DOHH2 (cell line): Measurements from ENCODE around the gene KIF23.

Source experiments
- H3F3A ChIP-seq: fragments of 200-600 bp; sonication (generic), shearing (Covaris generic); 2 replicates; pipeline ENCODE4 v1.6.0; 2016; ENCODE audit warnings: antibody characterized with exemption, mild to moderate bottlenecking; ENCODE audit not compliant: control insufficient read depth, insufficient read depth
- H3K27ac ChIP-seq: fragments of 200-600 bp; sonication (generic); 2 replicates; pipeline ENCODE4 v1.5.1; 2014; ENCODE audit warnings: low read depth, mild to moderate bottlenecking, low read length, moderate library complexity
- H3K27me3 ChIP-seq: fragments of 200-600 bp; sonication (generic); 2 replicates; pipeline ENCODE4 v1.6.1; 2014; ENCODE audit warnings: mild to moderate bottlenecking, low read length, mixed read lengths; ENCODE audit not compliant: control insufficient read depth
- H3K36me3 ChIP-seq: fragments of 200-600 bp; sonication (generic); 2 replicates; pipeline ENCODE4 v1.6.1; 2014; ENCODE audit warnings: mild to moderate bottlenecking, low read length, moderate library complexity, mixed read lengths; ENCODE audit not compliant: control insufficient read depth
- H3K4me1 ChIP-seq: fragments of 200-600 bp; sonication (generic); 2 replicates; pipeline ENCODE4 v1.6.1; 2014; ENCODE audit warnings: mild to moderate bottlenecking, low read length, mixed read lengths; ENCODE audit not compliant: control insufficient read depth
- H3K4me2 ChIP-seq: fragments of 200-600 bp; sonication (generic); 2 replicates; pipeline ENCODE4 v1.6.0; 2014; ENCODE audit warnings: mild to moderate bottlenecking, low read length, moderate library complexity
- H3K4me3 ChIP-seq: fragments of 200-600 bp; sonication (generic); 2 replicates; pipeline ENCODE4 v1.5.1; 2014; ENCODE audit warnings: mild to moderate bottlenecking, low read length, mixed read lengths
- H3K79me2 ChIP-seq: fragments of 200-600 bp; sonication (generic); 2 replicates; pipeline ENCODE4 v1.6.1; 2014; ENCODE audit warnings: mild to moderate bottlenecking, low read length, mixed read lengths; ENCODE audit not compliant: control insufficient read depth
- H3K9me2 ChIP-seq: fragments of 200-600 bp; sonication (generic); replicated peaks from 2 replicates; pipeline ENCODE4 v1.6.1; 2014; ENCODE audit warnings: mild to moderate bottlenecking, low read length, mixed read lengths; ENCODE audit not compliant: control insufficient read depth
- H3K9me3 ChIP-seq: fragments of 200-600 bp; sonication (generic); 2 replicates; pipeline ENCODE4 v1.6.1; 2014; ENCODE audit warnings: antibody characterized with exemption, low read length, mixed read lengths; ENCODE audit not compliant: control insufficient read depth, insufficient read depth
- H4K20me1 ChIP-seq: fragments of 200-600 bp; sonication (generic); 2 replicates; pipeline ENCODE4 v1.6.0; 2014; ENCODE audit warnings: low read depth, mild to moderate bottlenecking, antibody characterized with exemption, low read length, moderate library complexity; ENCODE audit not compliant: control insufficient read depth, insufficient read depth
- CTCF ChIP-seq: fragments of 200-600 bp; sonication (generic); IDR thresholded peaks from one replicate; pipeline ENCODE4 v1.5.1; 2014; ENCODE audit warnings: antibody characterized with exemption, mild to moderate bottlenecking, low read depth, low read length; ENCODE audit not compliant: poor library complexity, severe bottlenecking
- EZH2phosphoT487 ChIP-seq: fragments of 200-600 bp; sonication (generic); IDR thresholded peaks from 2 replicates; pipeline ENCODE4 v1.6.1; 2017; ENCODE audit warnings: borderline replicate concordance, mild to moderate bottlenecking, antibody characterized with exemption, low read length, moderate library complexity, mixed read lengths

Gene KIF23

GRCh38 chr15:69493406-69493805, 79.3 kb downstream of the KIF23 start:
- Histone ChIP-seq H3K9me3 (no peaks in the 10 kb centered on the region), H3K27me3 (peaks cover 17% of the 10 kb centered on the region), H3K79me2 (no peaks in the 10 kb centered on the region), H3F3A (no peaks in the 10 kb centered on the region), H4K20me1 (no peaks in the 10 kb centered on the region), H3K4me3 (no peak overlapping the region), H3K36me3 (no peaks in the 10 kb centered on the region), H3K4me2 (no peak overlapping the region), H3K9me2 (no peaks in the 10 kb centered on the region), H3K4me1 (no peaks in the 10 kb centered on the region), H3K27ac (no peak overlapping the region)
- TF ChIP-seq EZH2phosphoT487 (no peak), CTCF (no peak)

GRCh38 chr15:69496001-69496400, 81.9 kb downstream of the KIF23 start:
- H3K79me2 ChIP-seq, result no peaks in the 10 kb centered on the region
- no peaks in the 10 kb centered on the region for H3K4me1 ChIP-seq
- TF ChIP-seq EZH2phosphoT487 (no peak), CTCF (no peak)
- no peak overlapping the region for H3K27ac ChIP-seq
- H3K27me3 ChIP-seq, result peaks cover 11% of the 10 kb centered on the region
- no peaks in the 10 kb centered on the region for H3K36me3 ChIP-seq
- no peak overlapping the region for H3K4me3 ChIP-seq
- no peak overlapping the region for H3K4me2 ChIP-seq
- H3K9me2 ChIP-seq, result no peaks in the 10 kb centered on the region
- no peaks in the 10 kb centered on the region for H3F3A ChIP-seq
- no peaks in the 10 kb centered on the region for H4K20me1 ChIP-seq
- H3K9me3 ChIP-seq, result no peaks in the 10 kb centered on the region

- Histone ChIP-seq H3K27ac (no peak overlapping the region), H3K9me2 (no peaks in the 10 kb centered on the region), H4K20me1 (no peaks in the 10 kb centered on the region), H3K4me3 (no peak overlapping the region), H3K36me3 (no peaks in the 10 kb centered on the region), H3K4me2 (no peak overlapping the region), H3K27me3 (peaks cover 8% of the 10 kb centered on the region), H3K9me3 (no peaks in the 10 kb centered on the region), H3K4me1 (no peaks in the 10 kb centered on the region), H3K79me2 (no peaks in the 10 kb centered on the region), H3F3A (no peaks in the 10 kb centered on the region)
- TF ChIP-seq EZH2phosphoT487, result no peak
- TF ChIP-seq CTCF, result no peak
These were observed 82.9 kb downstream of the KIF23 start for GRCh38 chr15:69497076-69497475.

GRCh38 chr15:69497667-69498066, 83.5 kb downstream of the KIF23 start:
- TF ChIP-seq CTCF (no peak), EZH2phosphoT487 (no peak)
- no peak overlapping the region for H3K4me2 ChIP-seq

More at GRCh38 chr15:69497667-69498066, 83.5 kb downstream of the KIF23 start:
- Histone ChIP-seq H3K79me2 (no peaks in the 10 kb centered on the region), H3K36me3 (no peaks in the 10 kb centered on the region), H3K9me2 (no peaks in the 10 kb centered on the region), H3K27me3 (peaks cover 8% of the 10 kb centered on the region), H3K4me1 (no peaks in the 10 kb centered on the region), H4K20me1 (no peaks in the 10 kb centered on the region), H3K9me3 (no peaks in the 10 kb centered on the region), H3K27ac (no peak overlapping the region), H3F3A (no peaks in the 10 kb centered on the region), H3K4me3 (no peak overlapping the region)
